HepG2 (cell line): ENCODE measurements around the gene ADAMTS14. TPM values are rescaled to one million over a fixed set of nuclear protein-coding genes. Genes with fewer than 3 reads are reported as not detected.

ENCODE experiments used
- ATAC-seq: fragments of 200-7000 bp; cut with Tn5 transposase; 3 replicates; pipeline ENCODE4 v1.9.1; 2020; ENCODE audit warnings: mild to moderate bottlenecking, moderate library complexity
- BruUV-seq: library from RNA; stranded (reverse); fragments of 400-500 nt; replicated peaks from 2 replicates; lab custom pipeline; 2021; lab: Mats Ljungman, UMichigan
- CTCF ChIA-PET: fragments of 300-600 bp; formaldehyde crosslinking; extraction: SDS; loops from one replicate; lab custom pipeline; 2021; ENCODE audit warnings: low total read pairs, inconsistent platforms, low intra/inter-chr PET ratio; lab: Yijun Ruan, JAX
- POLR2A ChIA-PET: fragments of 350-600 bp; sonication (Branson Sonifier 250); formaldehyde crosslinking; loops from one replicate; lab custom pipeline; 2020; ENCODE audit warnings: antibody characterized with exemption, inconsistent platforms; lab: Yijun Ruan, JAX
- DNase-seq: peaks from one replicate; pipeline ENCODE4 v3.0.0-alpha.2; 2015; ENCODE audit warnings: low spot score
- FAIRE-seq: peaks from 3 replicates; lab custom pipeline; 2011; peaks lifted over from hg19 to GRCh38; lab: Jason Lieb, UNC
- H2AFZ ChIP-seq: one replicate; pipeline ENCODE4 v1.6.1; 2011; ENCODE audit warnings: low read length, inconsistent platforms
- H3K27ac ChIP-seq: fragments of 300-600 bp; 3 replicates; pipeline ENCODE4 v1.8.0; 2011; ENCODE audit warnings: mixed run types, mild to moderate bottlenecking, mixed read lengths, low read length, inconsistent platforms; ENCODE audit not compliant: insufficient read depth; ENCODE audit errors: extremely low read length
- H3K27me3 ChIP-seq, 2 experiments: fragments of 200-600 bp in 1 of 2; 2 replicates in 1 of 2; 3 replicates in 1 of 2; pipeline versions ENCODE4 v1.6.0 to v1.8.0; 2011; ENCODE audit warnings: low read length in 2 of 2, mild to moderate bottlenecking in 2 of 2, moderate library complexity in 2 of 2, inconsistent platforms in 1 of 2; ENCODE audit not compliant: insufficient read depth in 2 of 2, control insufficient read depth in 1 of 2
- H3K36me3 ChIP-seq, 2 experiments: fragments of 200-600 bp in 1 of 2; replicated peaks in 1 of 2; 2 replicates in 1 of 2; 3 replicates in 1 of 2; pipeline versions ENCODE4 v1.5.1 to v1.8.0; 2011; ENCODE audit warnings: low read length in 2 of 2, inconsistent platforms in 1 of 2; ENCODE audit not compliant: insufficient read depth in 2 of 2, control insufficient read depth in 1 of 2
- H3K4me1 ChIP-seq: 2 replicates; pipeline ENCODE4 v1.5.1; 2012; ENCODE audit warnings: low read length, inconsistent platforms; ENCODE audit not compliant: insufficient read depth
- H3K4me2 ChIP-seq: 2 replicates; pipeline ENCODE4 v1.6.0; 2011; ENCODE audit warnings: low read depth, low read length, inconsistent platforms
- H3K4me3 ChIP-seq, 3 experiments: fragments of 200-600 bp in 1 of 3; sonication (generic), shearing (Covaris generic) in 1 of 3; replicated peaks in 1 of 3; 2 replicates each; pipeline ENCODE4 v1.5.1; 2011 to 2016; ENCODE audit warnings: low read length in 3 of 3, inconsistent platforms in 2 of 3, low read depth in 2 of 3, mild to moderate bottlenecking in 2 of 3, control low read depth in 1 of 3, mixed read lengths in 1 of 3; ENCODE audit not compliant: insufficient read depth in 1 of 3
- H3K79me2 ChIP-seq: one replicate; pipeline ENCODE4 v1.6.1; 2011; ENCODE audit warnings: low read length, inconsistent platforms; ENCODE audit not compliant: insufficient read depth
- H3K9ac ChIP-seq: 2 replicates; pipeline ENCODE4 v1.6.0; 2011; ENCODE audit warnings: mild to moderate bottlenecking, low read depth, low read length, inconsistent platforms; ENCODE audit not compliant: insufficient read depth
- H3K9me3 ChIP-seq: 2 replicates; pipeline ENCODE4 v1.5.1; 2012; ENCODE audit warnings: mild to moderate bottlenecking, low read length
- H4K20me1 ChIP-seq: 2 replicates; pipeline ENCODE4 v1.6.0; 2011; ENCODE audit warnings: inconsistent platforms, mild to moderate bottlenecking, low read length, moderate library complexity; ENCODE audit not compliant: insufficient read depth
- BHLHE40 ChIP-seq: IDR thresholded peaks from 2 replicates; pipeline ENCODE4 v1.6.1; 2011; ENCODE audit warnings: low read length, improper control_type of control experiment
- BRF2 ChIP-seq: sonication (generic); formaldehyde crosslinking; IDR thresholded peaks from 2 replicates; pipeline ENCODE4 v1.8.1; 2022; ENCODE audit warnings: mild to moderate bottlenecking, missing genetic modification reagents
- GFI1 ChIP-seq: sonication (generic); formaldehyde crosslinking; IDR thresholded peaks from 2 replicates; pipeline ENCODE4 v1.5.0; 2020; ENCODE audit warnings: missing genetic modification reagents, mild to moderate bottlenecking, borderline replicate concordance
- KDM1A ChIP-seq: IDR thresholded peaks from 2 replicates; pipeline ENCODE4 v1.6.1; 2016; ENCODE audit warnings: missing compliant biosample characterization
- RBM22 ChIP-seq: fragments of 200-400 bp; formaldehyde crosslinking; optimal IDR thresholded peaks from 2 replicates; pipeline ENCODE3; 2017; ENCODE audit warnings: mild to moderate bottlenecking, low read length, moderate library complexity
- RFXAP ChIP-seq: sonication (generic); formaldehyde crosslinking; IDR thresholded peaks from 2 replicates; pipeline ENCODE4 v1.4.0; 2020; ENCODE audit warnings: missing genetic modification reagents, borderline replicate concordance
- SMAD1 ChIP-seq: sonication (generic); formaldehyde crosslinking; IDR thresholded peaks from 2 replicates; pipeline ENCODE4 v1.4.0; 2020; ENCODE audit warnings: missing genetic modification reagents, low read depth, mild to moderate bottlenecking, borderline replicate concordance
- SUZ12 ChIP-seq: fragments of 150-350 bp; IDR thresholded peaks from 2 replicates; pipeline ENCODE4 v1.6.1; 2014; ENCODE audit warnings: low read depth, low read length
- U2AF2 ChIP-seq: fragments of 200-400 bp; formaldehyde crosslinking; IDR thresholded peaks from 2 replicates; pipeline ENCODE4 v1.6.1; 2017; ENCODE audit warnings: low read depth, mild to moderate bottlenecking, low read length
- ZGPAT ChIP-seq: IDR thresholded peaks from 2 replicates; pipeline ENCODE4 v1.6.1; 2016; ENCODE audit warnings: mild to moderate bottlenecking
- ZNF235 ChIP-seq: sonication (generic); formaldehyde crosslinking; IDR thresholded peaks from 2 replicates; pipeline ENCODE4 v1.8.1; 2023; ENCODE audit warnings: mild to moderate bottlenecking, missing genetic modification reagents, borderline replicate concordance
- ZNF576 ChIP-seq: sonication (generic); formaldehyde crosslinking; IDR thresholded peaks from 2 replicates; pipeline ENCODE4 v1.4.0; 2020; ENCODE audit warnings: mild to moderate bottlenecking, missing genetic modification reagents
- ZNF687 ChIP-seq: sonication (generic); formaldehyde crosslinking; IDR thresholded peaks from 2 replicates; pipeline ENCODE4 v1.5.1; 2020; ENCODE audit warnings: mild to moderate bottlenecking, missing genetic modification reagents, moderate library complexity
- WGBS: methylation state at CpG from one replicate; pipeline ENCODE4 v1.1.6; 2017; ENCODE audit warnings: low lambda C conversion rate; 5-methylcytosine and 5-hydroxymethylcytosine counted together
- in situ Hi-C: cut with HindIII; loops from 2 replicates; pipeline ENCODE4 v1.10.0; 2017; ENCODE audit warnings: low pct_unique_long_range_greater_than_20kb; ENCODE audit not compliant: extremely low pct_ligation_motif_present
- intact Hi-C: fragments of 100-400 bp; cut with micrococcal nuclease; formaldehyde crosslinking; loops from one replicate; pipeline ENCODE4 v1.10.0; 2022; ENCODE audit not compliant: unreplicated experiment
- polyA plus RNA-seq, 8 experiments: library from polyadenylated mRNA; depleted of rRNA in 3 of 8; stranded (reverse) in 7 of 8; unstranded in 1 of 8; fragments of >200 nt; fragmentation: Illumina TruSeq in 4 of 8; extraction: Trizol in 4 of 8; gene quantifications; 2 replicates each; pipeline versions ENCODE4 v1.2.1 to v1.2.3, GENCODE V29; 2011 to 2016; ENCODE audit warnings: low read depth in 4 of 8, missing spikeins in 1 of 8, mixed read lengths in 1 of 8; ENCODE audit not compliant: insufficient read depth in 1 of 8
- total RNA-seq, 5 experiments: library from RNA; depleted of rRNA; stranded (reverse); fragments of >200 nt; fragmentation: Illumina TruSeq; extraction: Trizol; gene quantifications; 2 replicates each; pipeline ENCODE4 v1.2.3, GENCODE V29; 2016; ENCODE audit warnings: low read depth in 1 of 5

The ADAMTS14 gene
- total and polyA plus RNA-seq, 2 of the 13 experiments (the other 11 are each of a cell fraction or from before 2014, with no cell fraction given): 0.04 to 0.07 TPM

GRCh38 chr10:70688828-70689227 is 16.5 kb downstream of the ADAMTS14 start:
- Histone ChIP-seq H3K27me3 (no peaks in the 10 kb centered on the region), H3K9me3 (no peaks in the 10 kb centered on the region), H3K79me2 (no peaks in the 10 kb centered on the region), H3K4me3 (no peak overlapping the region), H3K4me2 (no peak overlapping the region), H3K4me1 (peaks cover 14% of the 10 kb centered on the region), H3K9ac (no peak overlapping the region), H2AFZ (no peak overlapping the region), H3K27ac (no peak overlapping the region), H4K20me1 (no peaks in the 10 kb centered on the region), H3K36me3 (no peaks in the 10 kb centered on the region)
- ChIA-PET CTCF (no interaction called here), POLR2A (no interaction called here)
- no peak for ATAC-seq
- 40% methylated on average over 1 of the region's 9 CpGs for WGBS
- intact Hi-C loops (no loop called here), in situ Hi-C loops (no loop called here)
- no TSS peak for BruUV-seq
- no peak for TF ChIP-seq ZNF576 (CRISPR knock-in tag)
- TF ChIP-seq ZGPAT: no peak
- TF ChIP-seq BHLHE40: no peak
- no peak for DNase-seq
- FAIRE-seq: no peak

DNA sequence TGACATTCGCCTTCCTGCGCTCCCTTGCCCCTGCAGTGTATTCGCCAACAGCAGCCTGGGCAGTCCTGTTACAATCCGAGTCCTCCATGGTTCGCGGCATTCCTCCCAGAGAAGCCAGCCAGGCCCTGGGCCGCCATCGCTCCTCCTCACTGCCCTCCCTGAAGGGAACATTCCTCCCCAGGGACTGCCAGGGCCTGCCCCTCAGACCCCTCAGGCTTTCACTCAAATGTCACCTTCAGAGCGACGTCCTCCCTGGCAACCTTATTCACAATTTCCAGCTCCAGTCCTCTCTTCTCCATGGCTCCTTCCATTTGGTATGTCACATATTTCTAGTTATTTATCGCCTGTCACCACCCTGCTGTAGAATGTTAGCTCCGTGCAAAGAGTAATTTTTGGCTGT is 17.4 kb downstream of the ADAMTS14 start:
- Histone ChIP-seq H3K36me3 (no peaks in the 10 kb centered on the region), H2AFZ (no peak overlapping the region), H3K9me3 (no peaks in the 10 kb centered on the region), H3K4me3 (no peak overlapping the region), H3K79me2 (no peaks in the 10 kb centered on the region), H3K27me3 (no peaks in the 10 kb centered on the region), H3K4me1 (peaks cover 14% of the 10 kb centered on the region), H3K9ac (no peak overlapping the region), H3K4me2 (no peak overlapping the region), H3K27ac (no peak overlapping the region), H4K20me1 (no peaks in the 10 kb centered on the region)
- DNase-seq (no peak), FAIRE-seq (no peak), ATAC-seq (no peak)
- BruUV-seq: no TSS peak
- 88% methylated on average over 10 of the region's 12 CpGs for WGBS
- ChIA-PET POLR2A (no interaction called here), CTCF (no interaction called here)
- in situ Hi-C loops: no loop called here
- intact Hi-C loops: no loop called here
- no peak for TF ChIP-seq ZNF687 (CRISPR knock-in tag)
- TF ChIP-seq RFXAP: no peak
- TF ChIP-seq BRF2 (CRISPR knock-in tag): no peak
- TF ChIP-seq SUZ12: no peak
- no peak for TF ChIP-seq GFI1
- no peak for TF ChIP-seq ZNF235
- TF ChIP-seq RBM22: no peak
- TF ChIP-seq U2AF2: no peak
- TF ChIP-seq SMAD1 (CRISPR knock-in tag): no peak
- no peak for TF ChIP-seq KDM1A (CRISPR knock-in tag)
